RWPE1 (cell line): ENCODE results near the gene IGLL5.

ENCODE experiments used
- CTCF ChIA-PET: fragments of 350-600 bp; sonication (Branson Sonifier 250); formaldehyde crosslinking; extraction: SDS; loops from one replicate; lab custom pipeline; 2021; lab: Yijun Ruan, JAX
- POLR2A ChIA-PET: fragments of 400-600 bp; formaldehyde crosslinking; extraction: SDS; loops from one replicate; lab custom pipeline; 2020; ENCODE audit warnings: antibody characterized with exemption; ENCODE audit not compliant: low non-redundant PET; lab: Yijun Ruan, JAX
- DNase-seq: peaks from one replicate; pipeline ENCODE4 v3.0.0; 2012; ENCODE audit warnings: low spot score
- H3K27ac ChIP-seq: fragments of 450-650 bp; 2 replicates; pipeline ENCODE4 v1.5.1; 2017
- CTCF ChIP-seq: fragments of 450-650 bp; conservative IDR thresholded peaks from 2 replicates; pipeline ENCODE4 v1.5.1; 2017; ENCODE audit warnings: low read depth, mild to moderate bottlenecking

The IGLL5 gene

GRCh38 chr22:22858559-22858937, 29.1 kb upstream of the IGLL5 start:
- no peak for DNase-seq
- no peak for TF ChIP-seq CTCF
- POLR2A ChIA-PET: no interaction called here
- CTCF ChIA-PET: no interaction called here
- H3K27ac ChIP-seq: no peak overlapping the region

GRCh38 chr22:22863001-22863400, 24.6 kb upstream of the IGLL5 start:
- ChIA-PET CTCF (no interaction called here), POLR2A (no interaction called here)
- H3K27ac ChIP-seq: no peak overlapping the region

GRCh38 chr22:22865311-22866072, 22.1 kb upstream of the IGLL5 start:
- ChIA-PET CTCF (no interaction called here), POLR2A (no interaction called here)
- no peak overlapping the region for H3K27ac ChIP-seq
- DNase-seq: no peak
- no peak for TF ChIP-seq CTCF

More at GRCh38 chr22:22863001-22863400, 24.6 kb upstream of the IGLL5 start:
- TF ChIP-seq CTCF: no peak
- DNase-seq: no peak

GRCh38 chr22:22866381-22867111, 21.1 kb upstream of the IGLL5 start:
- POLR2A ChIA-PET: no interaction called here
- H3K27ac ChIP-seq: no peak overlapping the region
- no peak for DNase-seq
- no peak for TF ChIP-seq CTCF
- CTCF ChIA-PET: no interaction called here

- POLR2A ChIA-PET: no interaction called here
- CTCF ChIA-PET: interaction anchor here (0.6 kb wide), 1 partner anchor 284 kb away, joined by 3 read pairs; no protein-coding TSS in a partner anchor
- no peak for DNase-seq
- no peak for TF ChIP-seq CTCF
- no peak overlapping the region for H3K27ac ChIP-seq
Measured at GRCh38 chr22:22867996-22868715, 19.5 kb upstream of the IGLL5 start.

- CTCF ChIA-PET: no interaction called here
- POLR2A ChIA-PET: no interaction called here
- DNase-seq: no peak
- no peak for TF ChIP-seq CTCF
- no peak overlapping the region for H3K27ac ChIP-seq
Measured at GRCh38 chr22:22870577-22871404, 16.8 kb upstream of the IGLL5 start.
